Ovary (tissue), 9 donors: ENCODE measurements around the gene NUP42. TPM values are rescaled to one million over a fixed set of nuclear protein-coding genes. Genes with fewer than 3 reads are reported as not detected.

ENCODE experiments used
- DNase-seq, 5 donors: peaks; one replicate each; pipeline ENCODE4 v3.0.0-alpha.2; 2019 to 2020
- H3K27ac ChIP-seq, 2 donors: fragments of 200-600 bp; one replicate each; pipeline versions ENCODE4 v1.5.1 to v1.8.0; 2019 to 2022
- H3K27me3 ChIP-seq: fragments of 200-600 bp; one replicate; pipeline ENCODE4 v1.8.0; 2022
- H3K36me3 ChIP-seq: fragments of 200-600 bp; sonication (generic); one replicate; pipeline ENCODE4 v1.5.1; 2019
- H3K4me1 ChIP-seq: one replicate; pipeline ENCODE4 v1.8.1; 2013; ENCODE audit warnings: mild to moderate bottlenecking, moderate library complexity; ENCODE audit not compliant: insufficient read depth
- H3K4me3 ChIP-seq: fragments of 200-600 bp; sonication (generic); one replicate; pipeline ENCODE4 v1.5.1; 2017
- H3K9me3 ChIP-seq, 2 donors: fragments of 200-600 bp in 1 of 2; sonication (generic) in 1 of 2; one replicate each; pipeline versions ENCODE4 v1.5.1 to v1.8.1; 2013 to 2019; ENCODE audit warnings: mild to moderate bottlenecking in 1 of 2, moderate library complexity in 1 of 2
- EP300 ChIP-seq: sonication (generic); formaldehyde crosslinking; IDR thresholded peaks from one replicate; pipeline ENCODE4 v1.6.1; 2017; ENCODE audit warnings: antibody characterized with exemption
- POLR2A ChIP-seq: fragments of 450-650 bp; IDR thresholded peaks from one replicate; pipeline ENCODE4 v1.6.1; 2017; ENCODE audit warnings: antibody characterized with exemption, mild to moderate bottlenecking, moderate library complexity
- WGBS, 3 donors: extraction: QIAGEN DNeasy Blood & Tissue Kit in 1 of 3; methylation state at CpG; one replicate each; pipeline versions ENCODE4 v1.1.5 to v1.1.7; 2013 to 2017; 5-methylcytosine and 5-hydroxymethylcytosine counted together
- intact Hi-C, 4 donors: fragments of 100-400 bp; cut with DNase I; formaldehyde crosslinking; loops; one replicate each; pipeline versions ENCODE4 v1.11.0 to v1.15.1; 2022 to 2023
- polyA plus RNA-seq, 2 donors: library from polyadenylated mRNA; stranded (reverse); fragments of 200-250 nt in 1 of 2; fragments of 350-450 nt in 1 of 2; fragmentation: Illumina TruSeq in 1 of 2; extraction: RNeasy Lipid Tissue Mini Kit (QIAGEN cat#74804) in 1 of 2; gene quantifications; one replicate each; pipeline ENCODE4 v1.2.3, GENCODE V29; 2013 to 2014
- total RNA-seq, 7 donors: library from RNA; depleted of rRNA in 2 of 7; stranded (reverse); fragments of >200 nt in 2 of 7; fragmentation: NEBNext Ultra II Directional in 3 of 7; extraction: Animal tissue kit (Norgen Biotek cat#: 25700) in 3 of 7; gene quantifications; one replicate each; pipeline versions ENCODE4 v1.1.0 to v1.2.4, GENCODE V29; 2016 to 2023
- TF ChIP-seq, protein P1 (sequence below), 3 donors: fragments of 450-650 bp in 2 of 3; fragments of 200-600 bp in 1 of 3; IDR thresholded peaks; one replicate each; pipeline versions ENCODE4 v1.5.1 to v1.8.0; 2016 to 2022; ENCODE audit warnings: antibody characterized with exemption in 3 of 3, mild to moderate bottlenecking in 1 of 3
- donor health status: DM: no; HTN: no; CAD: no; lungs with moderate emphysema.
- donor health status: DM: no; HTN: no; CAD: no.
- donor health status: Bipolar disorder and iron deficiency.
- donor health status: DM: yes; HTN: yes; CAD: no.
- donor health status: DM: no; HTN: no; CAD: no.
- donor health status: DM: yes; HTN: yes; CAD: no.

NUP42 gene
- total and polyA plus RNA-seq, 9 donors, result 17.6 to 30.8 (median 23.1) TPM

DNA sequence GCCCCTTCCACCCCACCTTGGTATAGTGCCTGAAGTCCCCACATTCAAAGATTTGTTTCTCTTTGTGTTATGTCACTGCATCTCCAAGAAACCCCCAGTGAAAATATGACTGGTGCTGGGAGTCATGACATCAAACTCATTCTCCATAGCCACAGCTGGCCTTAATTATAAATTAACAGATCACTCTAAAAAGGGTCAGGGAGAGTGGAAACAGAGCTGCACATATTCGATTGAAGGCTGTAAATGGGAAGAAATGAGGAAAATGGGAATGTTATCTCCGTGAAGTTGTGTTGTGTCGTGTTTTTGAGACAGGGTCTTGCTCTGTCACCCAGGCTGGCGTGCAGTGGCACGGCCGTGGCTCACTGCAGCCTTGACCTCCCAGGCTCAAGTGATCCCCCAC, 24.2 kb upstream of the NUP42 start:
- Histone ChIP-seq H3K27me3 (no peaks in the 10 kb centered on the region), H3K9me3 (no peaks in the 10 kb centered on the region), H3K36me3 (no peaks in the 10 kb centered on the region), H3K4me3 (no peak overlapping the region), H3K4me1 (no peaks in the 10 kb centered on the region), H3K27ac (no peak overlapping the region)
- WGBS, 3 donors, result 77 to 79% (median 79%) methylated on average over 6 of the region's 6 CpGs
- intact Hi-C loops, result no loop called here
- no peak for TF ChIP-seq EP300
- no peak for TF ChIP-seq POLR2A
- TF ChIP-seq, protein P1, sequence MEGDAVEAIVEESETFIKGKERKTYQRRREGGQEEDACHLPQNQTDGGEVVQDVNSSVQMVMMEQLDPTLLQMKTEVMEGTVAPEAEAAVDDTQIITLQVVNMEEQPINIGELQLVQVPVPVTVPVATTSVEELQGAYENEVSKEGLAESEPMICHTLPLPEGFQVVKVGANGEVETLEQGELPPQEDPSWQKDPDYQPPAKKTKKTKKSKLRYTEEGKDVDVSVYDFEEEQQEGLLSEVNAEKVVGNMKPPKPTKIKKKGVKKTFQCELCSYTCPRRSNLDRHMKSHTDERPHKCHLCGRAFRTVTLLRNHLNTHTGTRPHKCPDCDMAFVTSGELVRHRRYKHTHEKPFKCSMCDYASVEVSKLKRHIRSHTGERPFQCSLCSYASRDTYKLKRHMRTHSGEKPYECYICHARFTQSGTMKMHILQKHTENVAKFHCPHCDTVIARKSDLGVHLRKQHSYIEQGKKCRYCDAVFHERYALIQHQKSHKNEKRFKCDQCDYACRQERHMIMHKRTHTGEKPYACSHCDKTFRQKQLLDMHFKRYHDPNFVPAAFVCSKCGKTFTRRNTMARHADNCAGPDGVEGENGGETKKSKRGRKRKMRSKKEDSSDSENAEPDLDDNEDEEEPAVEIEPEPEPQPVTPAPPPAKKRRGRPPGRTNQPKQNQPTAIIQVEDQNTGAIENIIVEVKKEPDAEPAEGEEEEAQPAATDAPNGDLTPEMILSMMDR (IDR thresholded peaks at IDR 0.05), result no peak
- DNase-seq, result no peak

DNA sequence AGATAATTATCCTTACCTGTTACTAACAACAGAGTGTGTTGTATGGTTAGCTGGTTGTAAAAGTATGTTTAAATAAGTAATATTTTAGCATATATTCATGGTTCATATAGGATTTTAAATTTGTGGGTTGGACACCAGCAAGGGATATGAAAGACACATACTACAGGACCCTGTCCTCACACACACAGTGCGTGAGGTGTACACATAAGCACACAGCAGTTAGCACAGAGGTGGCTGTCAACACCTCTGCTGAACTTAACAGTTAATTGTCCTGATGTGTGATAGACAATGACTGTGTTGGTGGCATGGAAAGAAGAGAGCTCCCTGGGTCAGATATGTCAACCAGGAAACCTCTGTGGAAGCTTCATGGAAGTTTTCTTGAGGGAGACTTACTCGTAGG, 23.3 kb upstream of the NUP42 start:
- Histone ChIP-seq H3K9me3 (no peaks in the 10 kb centered on the region), H3K27ac (no peak overlapping the region), H3K4me3 (no peak overlapping the region), H3K27me3 (no peaks in the 10 kb centered on the region), H3K4me1 (no peaks in the 10 kb centered on the region), H3K36me3 (no peaks in the 10 kb centered on the region)
- DNase-seq, result no peak
- WGBS, 3 donors, result 94 to 97% (median 96%) methylated on average over 2 of the region's 2 CpGs
- intact Hi-C loops, result no loop called here
- TF ChIP-seq EP300, result no peak
- TF ChIP-seq, protein P1 (IDR thresholded peaks at IDR 0.05), result no peak
- TF ChIP-seq POLR2A, result no peak

DNA sequence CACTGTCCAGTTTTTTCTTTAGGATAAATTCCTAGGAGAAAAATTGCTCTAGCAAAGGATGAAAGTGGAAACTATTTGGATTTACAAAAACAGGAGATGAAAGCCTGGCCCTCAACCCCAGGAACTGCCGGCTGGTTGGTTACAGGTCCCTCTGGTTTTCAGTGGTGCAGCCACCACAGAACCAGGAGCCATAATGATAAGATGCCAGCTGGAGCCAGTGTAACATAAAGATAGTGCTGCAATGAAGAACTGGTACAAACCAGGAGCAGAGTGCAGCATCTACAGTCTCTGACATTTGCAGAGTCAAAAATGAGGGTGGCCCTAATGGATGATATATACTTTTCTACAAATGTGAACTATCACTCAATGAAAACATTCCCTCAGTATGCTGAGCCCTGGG, 20.4 kb upstream of the NUP42 start:
- Histone ChIP-seq H3K9me3 (no peaks in the 10 kb centered on the region), H3K27me3 (no peaks in the 10 kb centered on the region), H3K27ac (no peak overlapping the region), H3K4me3 (no peak overlapping the region), H3K36me3 (no peaks in the 10 kb centered on the region), H3K4me1 (no peaks in the 10 kb centered on the region)
- intact Hi-C loops, result no loop called here
- no peak for TF ChIP-seq EP300
- 90 to 96% (median 93%) methylated on average over 1 of the region's 1 CpG for WGBS, 3 donors
- DNase-seq, result no peak

DNA sequence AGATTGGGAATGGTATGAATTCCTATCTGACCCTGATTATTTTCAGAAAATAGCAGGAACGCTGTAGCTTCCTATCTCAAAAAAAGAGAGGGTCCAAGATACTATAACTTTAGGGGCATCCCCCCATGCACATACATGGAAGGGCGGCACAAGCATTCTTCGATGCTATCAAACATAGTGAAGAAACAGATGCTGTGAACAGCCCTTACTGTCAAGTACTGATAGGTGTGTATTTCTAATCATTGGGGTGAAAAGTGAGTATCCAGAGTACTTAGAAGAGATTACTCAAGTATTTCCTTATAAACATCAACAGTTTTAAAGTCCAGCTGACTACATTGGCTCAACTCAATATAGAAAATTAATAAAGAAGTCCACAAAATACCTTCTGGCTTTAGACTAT, 17.0 kb upstream of the NUP42 start:
- TF ChIP-seq, protein P1 (IDR thresholded peaks at IDR 0.05), result no peak
- TF ChIP-seq EP300, result no peak
- Histone ChIP-seq H3K9me3 (no peaks in the 10 kb centered on the region), H3K36me3 (no peaks in the 10 kb centered on the region), H3K27ac (no peak overlapping the region), H3K4me3 (no peak overlapping the region), H3K27me3 (no peaks in the 10 kb centered on the region), H3K4me1 (no peaks in the 10 kb centered on the region)
- intact Hi-C loops, result no loop called here
- WGBS, 3 donors, result 93 to 96% (median 95%) methylated on average over 3 of the region's 3 CpGs
- DNase-seq, result no peak

DNA sequence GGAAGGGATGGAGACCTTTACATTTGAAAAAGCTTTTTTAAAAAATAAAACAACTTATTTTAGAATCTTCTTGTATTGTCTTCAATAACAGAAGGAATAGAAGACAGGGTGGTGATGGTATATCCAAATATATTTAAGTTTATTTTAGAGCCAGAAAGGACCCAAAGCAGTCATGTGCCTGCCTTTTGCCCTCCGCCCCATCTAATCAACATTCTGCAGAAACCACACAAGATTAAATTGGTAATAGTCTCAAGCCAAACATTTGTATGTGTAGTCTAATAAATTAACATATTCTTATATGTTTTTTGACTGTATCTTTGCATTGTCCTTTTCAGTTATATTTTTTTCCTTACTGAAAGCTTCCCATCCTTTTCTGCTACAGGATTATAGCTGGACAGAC, 16.5 kb upstream of the NUP42 start:
- H3K4me1 ChIP-seq, result no peaks in the 10 kb centered on the region
- WGBS, 3 donors, result 92 to 98% (median 96%) methylated on average over 1 of the region's 1 CpG
- no peak for DNase-seq
- H3K9me3 ChIP-seq, result no peaks in the 10 kb centered on the region
- no peak overlapping the region for H3K27ac ChIP-seq
- intact Hi-C loops, result no loop called here
- no peaks in the 10 kb centered on the region for H3K27me3 ChIP-seq
- H3K4me3 ChIP-seq, result no peak overlapping the region
- no peak for TF ChIP-seq EP300
- TF ChIP-seq, protein P1 (IDR thresholded peaks at IDR 0.05), result no peak
- TF ChIP-seq POLR2A, result no peak
- no peaks in the 10 kb centered on the region for H3K36me3 ChIP-seq
